ENCODE measurements around the gene NALCN.

NALCN gene

GRCh38 chr13:101408154-101408553 lies 8.2 kb downstream of the NALCN start:
- Histone ChIP-seq H3K9me3 (ENCODE audit: insufficient read depth, low read depth, low read length) (no peaks in the 10 kb centered on the region), H3K36me3 (ENCODE audit: insufficient read depth, low read depth, low read length) (no peaks in the 10 kb centered on the region), H3K9ac (ENCODE audit: low read depth, low read length) (no peak overlapping the region), H3K4me3 (ENCODE audit: low read length) (no peak overlapping the region), H3K27ac (ENCODE audit: low read length) (no peak overlapping the region), H3K4me1 (ENCODE audit: insufficient read depth, low read length) (peaks cover 13% of the 10 kb centered on the region), H3K27me3 (ENCODE audit: insufficient read depth, low read length) (no peaks in the 10 kb centered on the region)

DNA sequence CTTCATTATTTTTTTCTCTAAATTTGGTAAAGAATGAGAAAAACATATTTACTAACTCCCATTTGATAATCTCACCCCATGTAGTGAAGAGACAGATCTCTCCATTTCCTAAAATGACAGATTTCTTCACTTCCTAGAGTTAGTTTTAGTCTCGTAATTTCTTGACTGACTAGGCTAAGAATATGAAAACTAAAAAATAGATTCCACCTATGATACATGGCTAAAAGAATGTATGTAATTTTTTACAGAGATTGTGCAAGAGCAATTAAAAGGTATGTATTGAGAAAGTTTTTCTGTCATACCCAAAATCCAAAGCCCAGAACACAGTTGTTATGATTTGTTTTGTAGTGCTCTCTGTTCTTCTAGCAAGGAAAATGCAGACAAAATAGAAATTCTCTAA lies 9.5 kb downstream of the NALCN start:
- Histone ChIP-seq H3K27ac (ENCODE audit: low read length) (no peak overlapping the region), H3K4me3 (ENCODE audit: low read length) (no peak overlapping the region), H3K9me3 (ENCODE audit: insufficient read depth, low read depth, low read length) (no peaks in the 10 kb centered on the region), H3K27me3 (ENCODE audit: insufficient read depth, low read length) (no peaks in the 10 kb centered on the region), H3K36me3 (ENCODE audit: insufficient read depth, low read depth, low read length) (no peaks in the 10 kb centered on the region), H3K9ac (ENCODE audit: low read depth, low read length) (no peak overlapping the region), H3K4me1 (ENCODE audit: insufficient read depth, low read length) (peaks cover 13% of the 10 kb centered on the region)

DNA sequence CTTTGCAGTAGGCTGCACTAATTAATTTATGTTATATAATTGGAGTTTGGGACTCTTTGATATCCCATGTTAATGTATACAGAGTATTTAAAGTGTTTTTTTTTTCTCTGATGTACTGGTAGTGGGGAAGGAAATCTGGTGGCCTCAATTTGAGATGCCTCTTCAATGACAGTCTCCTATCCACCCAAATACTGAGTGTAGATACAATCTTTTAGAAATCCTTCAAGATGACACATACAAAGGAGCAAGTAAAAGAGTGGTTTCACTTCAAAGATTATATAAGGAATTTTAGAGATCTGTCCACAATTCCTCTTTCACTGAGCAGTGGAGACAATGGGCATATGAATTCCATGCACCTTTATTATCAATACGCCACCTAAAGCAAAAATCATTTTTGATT lies 15.1 kb downstream of the NALCN start:
- Histone ChIP-seq H3K4me1 (ENCODE audit: insufficient read depth, low read length) (peaks cover 13% of the 10 kb centered on the region), H3K9ac (ENCODE audit: low read depth, low read length) (no peak overlapping the region), H3K4me3 (ENCODE audit: low read length) (no peak overlapping the region), H3K36me3 (ENCODE audit: insufficient read depth, low read depth, low read length) (no peaks in the 10 kb centered on the region), H3K27ac (ENCODE audit: low read length) (no peak overlapping the region), H3K27me3 (ENCODE audit: insufficient read depth, low read length) (no peaks in the 10 kb centered on the region), H3K9me3 (ENCODE audit: insufficient read depth, low read depth, low read length) (no peaks in the 10 kb centered on the region)

GRCh38 chr13:101399365-101399764 lies 16.9 kb downstream of the NALCN start:
- Histone ChIP-seq H3K4me3 (ENCODE audit: low read length) (no peak overlapping the region), H3K27ac (ENCODE audit: low read length) (no peak overlapping the region), H3K4me1 (ENCODE audit: insufficient read depth, low read length) (no peaks in the 10 kb centered on the region; the same call in 1 of the 2 replicates), H3K9me3 (ENCODE audit: insufficient read depth, low read depth, low read length) (no peaks in the 10 kb centered on the region), H3K36me3 (ENCODE audit: insufficient read depth, low read depth, low read length) (no peaks in the 10 kb centered on the region), H3K27me3 (ENCODE audit: insufficient read depth, low read length) (no peaks in the 10 kb centered on the region), H3K9ac (ENCODE audit: low read depth, low read length) (no peak overlapping the region)

DNA sequence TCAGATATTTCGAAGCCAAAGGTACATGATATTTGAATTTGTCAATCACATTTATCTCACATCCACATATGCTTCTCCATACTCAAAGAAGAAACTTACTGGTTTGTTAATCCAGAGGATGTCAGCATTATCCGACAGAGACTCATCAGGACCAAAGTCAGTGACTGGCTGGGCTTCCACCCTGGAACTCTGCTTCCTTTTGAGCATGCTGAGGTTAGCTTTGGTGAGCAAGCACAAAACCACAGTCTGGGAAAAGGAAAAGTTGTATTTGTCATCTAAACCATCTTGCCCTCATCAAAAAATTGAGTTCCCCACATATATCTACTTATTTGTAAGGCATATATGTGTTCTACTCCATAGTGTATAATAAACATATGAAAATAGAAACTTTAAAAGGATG lies 17.4 kb downstream of the NALCN start:
- H3K27ac ChIP-seq (ENCODE audit: low read length), result no peak overlapping the region
- H3K36me3 ChIP-seq (ENCODE audit: insufficient read depth, low read depth, low read length), result no peaks in the 10 kb centered on the region
- no peaks in the 10 kb centered on the region for H3K4me1 ChIP-seq (ENCODE audit: insufficient read depth, low read length)
- no peaks in the 10 kb centered on the region for H3K9me3 ChIP-seq (ENCODE audit: insufficient read depth, low read depth, low read length)
- H3K4me3 ChIP-seq (ENCODE audit: low read length), result no peak overlapping the region
- H3K9ac ChIP-seq (ENCODE audit: low read depth, low read length), result no peak overlapping the region
- no peaks in the 10 kb centered on the region for H3K27me3 ChIP-seq (ENCODE audit: insufficient read depth, low read length)

DNA sequence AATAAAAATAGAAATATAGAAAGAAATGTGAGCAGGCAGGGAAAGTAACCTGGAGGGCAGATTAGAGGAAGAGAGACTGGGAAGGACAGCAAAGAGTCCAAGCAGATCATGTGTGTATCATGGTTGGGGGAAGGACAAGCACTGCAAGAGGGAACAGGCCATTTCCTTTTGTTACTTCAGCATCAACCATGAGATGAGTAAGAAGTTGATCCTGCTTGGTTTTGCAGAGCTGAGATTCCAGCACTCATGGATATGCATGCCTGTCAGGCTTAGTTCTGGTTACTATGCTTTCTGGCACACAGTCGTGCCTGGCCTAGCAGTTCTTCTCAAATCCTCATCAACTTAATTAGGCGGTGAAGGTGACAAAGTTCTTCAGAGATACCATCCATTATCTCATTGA lies 18.1 kb downstream of the NALCN start:
- Histone ChIP-seq H3K9ac (ENCODE audit: low read depth, low read length) (no peak overlapping the region), H3K4me3 (ENCODE audit: low read length) (no peak overlapping the region), H3K27me3 (ENCODE audit: insufficient read depth, low read length) (no peaks in the 10 kb centered on the region), H3K36me3 (ENCODE audit: insufficient read depth, low read depth, low read length) (no peaks in the 10 kb centered on the region), H3K4me1 (ENCODE audit: insufficient read depth, low read length) (no peaks in the 10 kb centered on the region), H3K27ac (ENCODE audit: low read length) (no peak overlapping the region), H3K9me3 (ENCODE audit: insufficient read depth, low read depth, low read length) (no peaks in the 10 kb centered on the region)

- Histone ChIP-seq H3K9ac (ENCODE audit: low read depth, low read length) (no peak overlapping the region), H3K36me3 (ENCODE audit: insufficient read depth, low read depth, low read length) (no peaks in the 10 kb centered on the region), H3K4me1 (ENCODE audit: insufficient read depth, low read length) (no peaks in the 10 kb centered on the region), H3K27me3 (ENCODE audit: insufficient read depth, low read length) (no peaks in the 10 kb centered on the region), H3K27ac (ENCODE audit: low read length) (no peak overlapping the region), H3K4me3 (ENCODE audit: low read length) (no peak overlapping the region), H3K9me3 (ENCODE audit: insufficient read depth, low read depth, low read length) (no peaks in the 10 kb centered on the region)
Measured at GRCh38 chr13:101397742-101398141, 18.6 kb downstream of the NALCN start.

- no peak overlapping the region for H3K4me3 ChIP-seq (ENCODE audit: low read length)
- no peaks in the 10 kb centered on the region for H3K36me3 ChIP-seq (ENCODE audit: insufficient read depth, low read depth, low read length)
- H3K9me3 ChIP-seq (ENCODE audit: insufficient read depth, low read depth, low read length), result no peaks in the 10 kb centered on the region
- H3K27me3 ChIP-seq (ENCODE audit: insufficient read depth, low read length), result no peaks in the 10 kb centered on the region
- no peak overlapping the region for H3K27ac ChIP-seq (ENCODE audit: low read length)
- H3K4me1 ChIP-seq (ENCODE audit: insufficient read depth, low read length), result no peaks in the 10 kb centered on the region
- H3K9ac ChIP-seq (ENCODE audit: low read depth, low read length), result no peak overlapping the region
Measured at GRCh38 chr13:101394605-101395004, 21.7 kb downstream of the NALCN start.

DNA sequence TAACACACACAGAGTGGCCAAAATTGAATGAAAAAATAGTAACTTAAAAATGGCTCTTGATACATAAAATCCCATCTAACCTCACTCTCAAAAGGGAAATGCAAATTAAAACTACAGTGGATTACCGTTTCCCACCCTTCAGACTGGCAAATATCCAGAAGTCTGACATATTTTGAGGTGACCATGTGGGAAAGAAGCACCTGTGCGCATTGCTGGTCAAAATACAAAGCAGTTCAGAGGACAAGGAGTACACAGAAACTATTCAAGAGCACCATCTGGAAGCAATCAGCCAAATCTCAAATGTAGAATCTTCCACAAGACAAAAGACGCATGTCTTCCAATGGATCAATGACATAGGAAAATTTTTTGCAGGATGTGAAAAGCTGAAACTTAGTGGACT lies 23.2 kb downstream of the NALCN start:
- Histone ChIP-seq H3K27ac (ENCODE audit: low read length) (no peak overlapping the region), H3K4me3 (ENCODE audit: low read length) (no peak overlapping the region), H3K36me3 (ENCODE audit: insufficient read depth, low read depth, low read length) (no peaks in the 10 kb centered on the region), H3K9ac (ENCODE audit: low read depth, low read length) (no peak overlapping the region), H3K9me3 (ENCODE audit: insufficient read depth, low read depth, low read length) (no peaks in the 10 kb centered on the region), H3K4me1 (ENCODE audit: insufficient read depth, low read length) (no peaks in the 10 kb centered on the region), H3K27me3 (ENCODE audit: insufficient read depth, low read length) (no peaks in the 10 kb centered on the region)

GRCh38 chr13:101390461-101390860 lies 25.8 kb downstream of the NALCN start:
- Histone ChIP-seq H3K4me3 (ENCODE audit: low read length) (no peak overlapping the region), H3K4me1 (ENCODE audit: insufficient read depth, low read length) (no peaks in the 10 kb centered on the region), H3K27me3 (ENCODE audit: insufficient read depth, low read length) (no peaks in the 10 kb centered on the region), H3K27ac (ENCODE audit: low read length) (no peak overlapping the region), H3K36me3 (ENCODE audit: insufficient read depth, low read depth, low read length) (no peaks in the 10 kb centered on the region), H3K9me3 (ENCODE audit: insufficient read depth, low read depth, low read length) (no peaks in the 10 kb centered on the region), H3K9ac (ENCODE audit: low read depth, low read length) (no peak overlapping the region)

- H3K4me3 ChIP-seq (ENCODE audit: low read length), result no peak overlapping the region
- no peaks in the 10 kb centered on the region for H3K27me3 ChIP-seq (ENCODE audit: insufficient read depth, low read length)
- no peaks in the 10 kb centered on the region for H3K9me3 ChIP-seq (ENCODE audit: insufficient read depth, low read depth, low read length)
- no peak overlapping the region for H3K9ac ChIP-seq (ENCODE audit: low read depth, low read length)
- no peaks in the 10 kb centered on the region for H3K36me3 ChIP-seq (ENCODE audit: insufficient read depth, low read depth, low read length)
- peaks cover 27% of the 10 kb centered on the region for H3K4me1 ChIP-seq (ENCODE audit: insufficient read depth, low read length)
- H3K27ac ChIP-seq (ENCODE audit: low read length), result no peak overlapping the region
Measured at GRCh38 chr13:101384929-101385328, 31.4 kb downstream of the NALCN start.

GRCh38 chr13:101383595-101383994 lies 32.7 kb downstream of the NALCN start:
- H3K36me3 ChIP-seq (ENCODE audit: insufficient read depth, low read depth, low read length), result no peaks in the 10 kb centered on the region
- no peak overlapping the region for H3K9ac ChIP-seq (ENCODE audit: low read depth, low read length)
- no peaks in the 10 kb centered on the region for H3K27me3 ChIP-seq (ENCODE audit: insufficient read depth, low read length)
- no peak overlapping the region for H3K27ac ChIP-seq (ENCODE audit: low read length)
- H3K4me1 ChIP-seq (ENCODE audit: insufficient read depth, low read length), result peaks cover 27% of the 10 kb centered on the region
- H3K9me3 ChIP-seq (ENCODE audit: insufficient read depth, low read depth, low read length), result no peaks in the 10 kb centered on the region
- no peak overlapping the region for H3K4me3 ChIP-seq (ENCODE audit: low read length)

DNA sequence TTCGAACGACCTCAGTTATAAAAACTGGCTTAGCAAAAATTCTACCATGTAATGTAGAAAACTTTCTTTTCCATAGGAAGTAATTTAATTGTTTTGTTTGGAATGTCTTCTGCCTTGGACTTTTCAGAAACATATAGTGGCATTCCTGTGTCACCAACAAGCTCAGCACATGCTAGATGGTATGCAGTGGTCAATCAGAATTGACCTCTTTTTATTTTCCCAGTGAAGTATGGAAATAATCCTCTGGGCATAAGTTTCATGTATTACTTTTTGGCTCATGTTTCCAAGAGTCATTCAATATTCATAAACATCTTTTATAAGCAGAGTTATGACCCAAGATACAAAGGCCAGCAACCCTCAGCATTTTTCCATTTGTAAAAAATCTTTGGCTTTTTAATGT lies 33.6 kb downstream of the NALCN start:
- no peaks in the 10 kb centered on the region for H3K9me3 ChIP-seq (ENCODE audit: insufficient read depth, low read depth, low read length)
- H3K27ac ChIP-seq (ENCODE audit: low read length), result no peak overlapping the region
- H3K4me3 ChIP-seq (ENCODE audit: low read length), result no peak overlapping the region
- H3K4me1 ChIP-seq (ENCODE audit: insufficient read depth, low read length), result peaks cover 27% of the 10 kb centered on the region
- H3K27me3 ChIP-seq (ENCODE audit: insufficient read depth, low read length), result no peaks in the 10 kb centered on the region
- H3K36me3 ChIP-seq (ENCODE audit: insufficient read depth, low read depth, low read length), result no peaks in the 10 kb centered on the region
- no peak overlapping the region for H3K9ac ChIP-seq (ENCODE audit: low read depth, low read length)

Data from iPS-20b (cell line).